KBM-7 (cell line): ENCODE data around the gene MIF4GD.
"Not testable (repeated sequence)": the region's sequence is repeated elsewhere in the genome, so short reads cannot be mapped to it uniquely, and the experiment has no call there.

Source experiments
- DNase-seq: peaks from one replicate; pipeline ENCODE4 v3.0.0-alpha.2; 2015
- in situ Hi-C: fragments of 300-500 bp; cut with MboI; formaldehyde crosslinking; loops from 2 replicates; pipeline ENCODE4 v1.14.3; 2020; ENCODE audit warnings: low sequenced_read_pairs, low pct_unique_long_range_greater_than_20kb, mixed read lengths

MIF4GD gene, protein sequence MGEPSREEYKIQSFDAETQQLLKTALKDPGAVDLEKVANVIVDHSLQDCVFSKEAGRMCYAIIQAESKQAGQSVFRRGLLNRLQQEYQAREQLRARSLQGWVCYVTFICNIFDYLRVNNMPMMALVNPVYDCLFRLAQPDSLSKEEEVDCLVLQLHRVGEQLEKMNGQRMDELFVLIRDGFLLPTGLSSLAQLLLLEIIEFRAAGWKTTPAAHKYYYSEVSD

DNA sequence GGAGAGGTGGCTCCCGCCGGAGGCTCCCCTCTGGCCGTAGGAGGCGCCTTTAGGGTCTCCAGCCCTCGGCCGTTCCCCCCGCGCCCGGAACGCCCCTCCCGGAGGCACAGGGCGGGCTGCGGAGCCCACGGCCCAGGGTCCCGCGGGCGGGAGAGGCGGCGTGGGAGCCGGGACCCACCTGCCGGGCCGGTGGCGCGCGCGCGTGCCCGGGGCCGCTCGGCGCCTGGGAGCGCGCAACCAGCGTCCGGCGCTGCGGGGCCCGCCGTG, at the start of gene MIF4GD:
Gene MIF4GD, minus strand, starts transcription at position 266 of the 267 bp plus-strand sequence. CDS start 1,036 bp downstream, outside the sequence.
- in situ Hi-C loops: no loop called here
- no peak for DNase-seq

DNA sequence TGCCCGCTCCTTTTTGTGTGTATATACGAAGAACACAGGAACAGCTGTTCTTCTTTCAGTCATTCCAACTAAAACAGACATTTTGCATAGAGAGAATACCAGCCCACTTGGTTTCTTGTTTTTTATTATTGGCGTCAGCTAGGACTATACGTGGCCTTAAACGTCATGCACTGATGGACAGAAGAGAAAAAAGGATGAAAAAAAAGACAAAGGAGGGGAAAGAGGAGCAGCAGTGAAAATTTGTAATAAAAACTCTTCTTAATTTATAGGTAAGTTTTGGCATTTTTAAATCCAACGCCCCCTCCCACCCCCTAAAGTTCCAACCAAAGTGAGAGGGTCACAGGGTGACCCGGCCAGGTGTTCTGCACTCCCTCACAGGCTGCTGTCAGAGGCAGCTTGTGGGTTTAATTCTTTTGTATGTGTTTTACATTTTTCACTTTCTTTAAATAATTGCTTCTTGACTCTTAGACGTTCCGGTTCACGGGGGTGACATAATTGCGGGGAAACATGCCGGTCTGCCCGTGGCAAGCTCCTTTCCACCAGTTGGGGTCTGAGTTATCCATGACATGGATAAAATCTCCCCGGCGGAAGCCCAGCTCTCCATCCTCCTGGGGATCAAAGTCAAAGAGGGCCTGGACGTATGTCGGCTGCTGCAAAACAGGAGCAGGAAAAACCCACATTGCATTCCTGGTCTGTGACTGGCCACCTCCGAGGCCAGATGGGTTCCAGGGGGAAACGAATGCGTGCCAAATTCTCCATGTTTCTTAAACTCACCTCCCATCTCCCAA, 49.1 kb upstream of the MIF4GD start:
- in situ Hi-C loops: no loop called here
- DNase-seq: no peak

DNA sequence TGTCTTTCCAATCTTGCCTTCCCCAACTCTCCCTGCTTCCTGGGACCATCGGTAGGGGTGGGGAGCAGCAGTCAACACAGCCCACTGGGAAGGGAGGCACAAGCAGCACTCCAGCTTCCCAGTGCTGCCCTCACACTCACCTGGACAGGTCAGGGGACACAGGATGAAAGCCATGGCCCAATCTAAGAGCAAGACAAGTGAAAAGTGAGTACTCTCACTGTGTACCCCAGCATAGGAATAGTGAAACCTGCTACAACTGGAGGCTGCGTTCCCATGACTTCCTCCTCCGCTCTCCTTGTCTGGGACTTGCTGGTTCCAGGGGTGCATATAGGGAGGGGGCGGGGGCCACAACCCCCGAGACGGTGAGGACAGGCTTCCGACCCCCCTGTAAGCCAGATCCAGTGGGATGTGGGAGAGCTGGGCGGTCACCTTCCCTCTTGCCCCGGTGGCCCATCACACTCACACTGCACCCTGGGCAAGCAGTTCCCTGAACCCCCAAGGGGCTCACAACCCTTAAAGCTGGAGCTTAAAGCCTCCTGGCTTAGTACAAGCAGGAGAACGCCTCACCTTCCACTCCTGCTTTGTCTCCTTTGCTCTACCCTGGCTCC, 47.7 kb upstream of the MIF4GD start:
- no peak for DNase-seq
- in situ Hi-C loops: no loop called here

DNA sequence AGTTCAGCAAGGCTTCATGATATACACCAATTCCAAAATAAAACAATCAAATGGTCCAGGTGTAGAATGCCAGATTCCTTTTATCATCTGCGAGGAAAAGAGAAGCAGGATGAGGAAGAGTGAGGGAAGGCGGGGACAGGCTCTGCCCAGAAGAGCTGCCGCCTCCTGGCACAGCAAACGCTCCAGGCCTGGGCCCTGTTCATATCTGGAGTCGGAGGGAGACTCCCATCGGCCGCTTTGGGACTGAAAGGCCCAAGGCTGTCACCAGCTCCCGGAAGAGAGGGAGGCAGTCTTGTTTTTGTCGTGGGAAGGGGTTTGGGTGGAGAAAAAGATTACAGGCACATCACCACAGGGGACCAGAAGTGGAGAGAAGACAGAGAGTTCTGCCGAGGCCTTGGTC, 47.2 kb upstream of the MIF4GD start:
- in situ Hi-C loops: no loop called here
- DNase-seq: no peak

DNA sequence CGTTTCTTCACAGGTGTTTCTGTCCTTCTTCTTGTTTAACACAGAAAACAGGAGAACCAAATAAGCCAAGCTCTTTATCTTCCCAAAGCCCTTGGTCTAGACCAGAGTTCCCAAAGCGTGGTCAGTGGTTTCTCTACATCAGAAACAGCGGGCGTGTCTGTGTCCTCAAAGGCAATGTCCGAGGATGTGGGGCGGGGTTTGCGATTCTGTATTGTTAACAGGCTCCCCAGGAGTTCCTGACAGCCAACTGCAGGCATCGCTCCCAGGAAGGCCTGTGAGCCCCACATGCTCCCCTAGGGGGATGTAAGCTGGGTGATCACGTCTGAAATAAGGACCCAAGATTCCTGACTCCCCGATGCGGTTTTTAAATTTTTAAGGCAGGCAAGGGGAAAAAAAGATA, 46.6 kb upstream of the MIF4GD start:
- in situ Hi-C loops: no loop called here
- DNase-seq: no peak

DNA sequence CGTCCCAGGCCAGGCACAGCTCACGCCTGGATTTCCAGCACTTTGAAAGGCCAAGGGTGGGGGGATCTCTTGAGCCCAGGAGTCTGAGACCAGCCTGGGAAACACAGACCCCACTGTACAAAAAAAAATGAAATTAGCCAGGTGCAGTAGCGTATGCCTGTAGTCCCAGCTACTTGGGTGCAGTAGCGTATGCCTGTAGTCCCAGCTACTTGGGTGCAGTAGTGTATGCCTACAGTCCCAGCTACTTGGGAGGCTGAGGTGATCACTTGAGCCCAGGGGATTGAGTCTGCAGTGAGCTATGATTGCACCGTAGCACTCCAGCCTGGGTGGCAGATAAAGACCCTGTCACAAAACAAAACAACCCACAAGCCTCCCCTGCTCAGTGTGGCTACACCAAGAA, 45.2 kb upstream of the MIF4GD start:
- in situ Hi-C loops: no loop called here

DNA sequence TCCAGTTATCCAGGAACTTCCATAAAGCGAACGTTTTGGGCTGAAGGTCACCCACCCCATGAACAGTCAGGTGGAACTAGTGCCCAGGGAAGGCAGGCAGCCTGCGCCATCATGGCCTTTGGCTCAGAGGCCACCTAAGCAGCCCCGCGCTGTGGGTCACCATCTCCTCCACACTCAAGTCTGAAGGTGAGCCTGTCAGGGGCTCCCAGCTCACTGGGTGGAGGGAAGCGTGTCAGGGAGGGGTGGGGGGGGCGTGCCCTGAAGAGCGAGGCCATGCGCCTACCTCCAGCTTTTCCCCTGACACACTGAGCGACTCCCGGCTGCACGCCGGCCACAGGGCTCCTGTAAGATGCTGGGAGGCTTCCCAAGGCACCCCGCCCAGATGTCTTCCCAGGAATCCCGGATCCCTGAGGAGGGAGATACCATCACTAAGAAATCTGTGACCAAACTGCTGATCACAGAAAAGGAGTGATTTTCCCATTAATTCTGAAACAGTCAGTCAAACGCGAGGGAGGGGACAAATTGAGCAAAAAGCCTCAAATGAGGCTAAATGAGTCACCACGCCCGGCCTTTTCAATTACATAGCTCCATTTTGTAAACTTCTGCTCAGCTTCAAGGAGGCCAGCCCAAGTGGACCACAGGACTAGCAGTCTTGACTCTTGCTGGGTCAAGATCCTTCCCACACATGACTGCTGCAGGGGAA, 44.7 kb upstream of the MIF4GD start:
- DNase-seq: no peak
- in situ Hi-C loops: no loop called here

More for the DNA sequence above, 45.2 kb upstream of the MIF4GD start:
- no peak for DNase-seq

DNA sequence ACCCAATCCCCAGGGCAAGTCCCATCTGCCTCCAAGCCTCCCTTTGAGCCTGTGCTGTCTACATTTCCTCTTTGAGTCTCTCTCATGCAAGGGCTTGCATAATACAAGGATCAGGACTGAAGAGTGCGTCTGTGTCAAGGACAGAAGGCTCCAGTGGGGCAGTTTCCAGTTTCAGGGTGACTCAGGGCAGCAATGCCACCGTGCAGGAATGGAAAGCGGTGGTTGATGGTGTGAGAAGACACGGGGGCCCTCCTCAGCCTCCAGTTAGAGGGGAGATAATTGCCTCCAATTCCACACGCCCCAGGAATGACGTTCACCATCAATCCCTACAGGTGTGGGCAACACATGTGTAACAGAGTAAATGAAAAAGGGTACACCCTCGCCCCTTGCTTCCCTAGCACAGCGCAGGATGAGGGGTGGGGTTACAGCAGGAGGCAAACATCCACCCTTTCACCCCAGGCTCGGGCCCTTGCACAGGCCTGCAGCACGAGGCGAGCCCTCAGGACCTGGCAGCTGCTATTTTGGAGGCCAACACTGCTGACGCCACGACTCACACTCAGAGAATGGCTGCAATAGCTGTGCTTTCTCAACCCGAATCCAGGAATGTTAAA, 43.0 kb upstream of the MIF4GD start:
- in situ Hi-C loops: no loop called here
- DNase-seq: no peak

DNA sequence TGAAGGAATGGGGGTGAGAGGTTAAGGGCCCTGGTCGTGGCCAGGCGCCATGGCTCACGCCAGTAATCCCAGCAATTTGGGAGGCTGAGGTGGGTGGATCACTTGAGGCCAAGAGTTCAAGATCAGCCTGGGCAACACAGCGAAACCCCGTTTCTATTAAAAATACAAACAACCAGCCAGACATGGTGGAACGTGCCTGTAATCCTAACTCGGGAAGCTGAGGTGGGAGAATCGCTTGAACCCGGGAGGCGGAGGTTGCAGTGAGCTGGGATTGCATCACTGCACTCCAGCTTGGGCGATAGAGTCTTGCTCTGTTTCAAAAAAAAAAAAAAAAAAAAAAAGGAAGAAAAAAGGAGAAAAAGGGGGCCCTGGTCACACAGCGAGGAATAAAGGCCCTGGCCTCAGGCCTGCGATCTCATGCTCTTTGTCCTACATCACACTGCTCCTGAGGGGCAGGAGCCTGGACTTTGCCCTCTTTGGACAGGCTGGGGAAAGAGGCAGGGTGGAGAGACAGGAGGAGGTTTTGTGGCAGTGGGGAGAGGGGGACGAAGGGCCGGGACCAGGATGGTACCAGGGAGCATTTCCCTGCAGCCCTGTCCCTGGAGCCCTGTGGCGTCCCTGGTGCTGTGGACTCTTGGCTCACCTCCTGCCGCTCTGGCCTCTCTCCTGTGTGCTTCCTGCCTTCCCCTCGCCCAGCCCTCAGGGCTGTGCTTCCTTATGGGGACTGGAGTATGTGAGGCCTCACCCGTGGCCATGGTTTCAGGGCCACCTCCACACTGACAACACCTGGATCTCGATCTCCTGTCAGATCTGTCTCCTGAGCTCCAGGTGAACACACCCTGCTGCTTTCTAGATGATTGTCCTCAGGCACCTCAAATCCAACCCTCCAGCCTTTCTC, 38.0 kb upstream of the MIF4GD start:
- no peak for DNase-seq
- in situ Hi-C loops: no loop called here

DNA sequence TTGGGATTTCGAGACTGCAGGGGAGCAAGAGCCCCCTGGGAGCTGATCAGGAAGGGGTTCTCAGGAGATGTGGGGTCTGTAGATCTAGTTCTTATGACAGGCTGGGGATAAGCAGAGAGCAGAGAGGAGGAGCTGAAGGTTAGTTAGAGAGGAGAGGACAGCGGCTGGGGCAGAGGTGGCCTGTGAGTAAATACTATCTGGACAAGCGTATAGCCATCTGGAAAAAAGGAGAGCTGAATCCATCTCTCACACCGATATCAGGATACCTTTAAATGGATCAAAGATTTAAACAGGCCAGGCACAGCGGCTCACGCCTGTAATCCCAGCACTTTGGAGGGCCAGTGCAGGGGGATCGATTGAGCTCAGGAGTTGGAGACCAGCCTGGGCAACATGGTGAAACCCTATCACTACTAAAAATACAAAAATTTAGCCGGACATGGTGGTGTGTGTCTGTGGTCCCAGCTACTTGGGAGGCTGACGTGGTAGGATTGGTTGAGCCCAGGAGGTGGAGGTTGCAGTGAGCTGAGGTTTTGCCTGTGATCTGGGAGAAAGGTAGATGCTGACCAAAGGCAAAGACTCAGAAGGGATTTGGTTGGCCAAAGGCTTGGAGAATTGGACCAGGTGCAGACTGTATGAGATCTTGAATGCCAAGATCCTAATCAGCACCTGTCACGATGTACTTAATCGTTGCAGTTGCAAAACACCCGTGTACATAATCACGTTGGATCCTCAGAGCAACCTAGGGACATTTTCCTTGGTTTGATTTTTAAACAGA, 37.1 kb upstream of the MIF4GD start:
- in situ Hi-C loops: no loop called here
- no peak for DNase-seq

DNA sequence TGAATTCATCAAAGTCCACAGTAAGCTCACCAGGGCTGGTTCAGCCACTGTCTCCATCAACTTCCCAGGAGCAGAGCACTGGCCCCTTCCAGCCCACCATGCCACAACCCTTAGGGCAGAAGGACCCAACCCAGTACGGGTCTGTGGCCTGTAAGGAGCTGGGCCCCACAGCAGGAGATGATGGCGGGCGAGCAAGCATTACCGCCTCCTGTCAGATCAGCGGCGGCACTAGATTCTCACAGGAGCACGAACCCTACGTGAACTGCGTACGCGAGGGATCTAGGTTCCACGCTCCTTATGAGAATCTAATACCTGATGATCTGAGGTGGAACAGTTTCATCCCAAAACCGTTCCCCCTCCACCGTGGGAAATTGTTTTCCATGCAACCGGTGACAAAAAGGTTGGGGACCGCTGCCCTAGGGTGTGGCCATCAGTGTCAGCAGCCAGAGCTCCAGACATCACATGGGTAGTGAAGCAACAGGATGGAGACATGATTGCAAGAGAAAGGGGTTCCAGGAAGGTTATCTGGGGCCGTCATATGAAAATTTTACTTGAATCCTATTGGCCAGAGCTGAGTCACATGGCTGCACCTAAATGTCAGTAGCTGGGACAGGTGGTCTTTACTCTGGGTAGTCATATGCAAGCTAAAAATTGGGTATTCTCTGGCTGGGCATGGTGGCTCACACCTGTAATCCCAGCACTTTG, 30.6 kb upstream of the MIF4GD start:
- in situ Hi-C loops: no loop called here

DNA sequence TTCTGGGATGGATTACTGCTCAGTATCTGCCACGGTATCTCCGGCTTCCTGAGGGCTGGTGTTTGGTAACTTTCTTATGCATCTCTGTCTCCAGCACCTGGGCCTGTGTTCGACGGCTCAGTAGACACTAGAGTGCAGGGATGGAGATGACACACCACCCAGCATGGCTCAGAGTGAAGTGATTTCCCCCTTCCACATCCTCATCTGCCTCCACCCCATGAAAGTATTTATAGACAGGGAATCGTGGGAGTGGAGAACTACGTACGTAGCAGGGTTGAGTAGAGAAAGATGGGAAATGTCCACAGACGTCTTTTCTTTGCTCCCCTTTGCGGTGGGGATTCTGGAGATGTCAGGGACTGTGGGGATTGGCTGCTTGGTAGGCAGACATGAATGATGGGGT, 30.0 kb upstream of the MIF4GD start:
- in situ Hi-C loops: no loop called here
- DNase-seq: no peak

More for the DNA sequence above, 30.6 kb upstream of the MIF4GD start:
- DNase-seq: no peak

DNA sequence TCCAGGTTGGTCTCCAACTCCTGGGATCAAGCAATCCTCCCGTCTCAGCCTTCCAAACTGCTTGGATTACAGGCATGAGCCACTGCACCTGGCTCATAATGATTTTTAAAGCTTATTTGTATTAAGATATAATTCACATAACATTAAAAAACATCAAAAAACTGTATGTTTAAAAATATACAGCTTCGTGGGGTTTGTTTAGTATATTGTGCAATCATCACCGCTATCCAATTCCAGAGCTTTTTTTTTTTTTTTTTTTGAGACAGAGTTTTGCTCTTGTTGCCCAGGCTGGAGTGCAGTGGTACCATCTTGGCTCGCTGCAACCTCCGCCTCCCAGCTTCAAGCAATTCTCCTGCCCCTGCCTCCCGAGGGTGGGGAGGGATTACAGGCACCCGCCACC, 29.2 kb upstream of the MIF4GD start:
- no peak for DNase-seq

DNA sequence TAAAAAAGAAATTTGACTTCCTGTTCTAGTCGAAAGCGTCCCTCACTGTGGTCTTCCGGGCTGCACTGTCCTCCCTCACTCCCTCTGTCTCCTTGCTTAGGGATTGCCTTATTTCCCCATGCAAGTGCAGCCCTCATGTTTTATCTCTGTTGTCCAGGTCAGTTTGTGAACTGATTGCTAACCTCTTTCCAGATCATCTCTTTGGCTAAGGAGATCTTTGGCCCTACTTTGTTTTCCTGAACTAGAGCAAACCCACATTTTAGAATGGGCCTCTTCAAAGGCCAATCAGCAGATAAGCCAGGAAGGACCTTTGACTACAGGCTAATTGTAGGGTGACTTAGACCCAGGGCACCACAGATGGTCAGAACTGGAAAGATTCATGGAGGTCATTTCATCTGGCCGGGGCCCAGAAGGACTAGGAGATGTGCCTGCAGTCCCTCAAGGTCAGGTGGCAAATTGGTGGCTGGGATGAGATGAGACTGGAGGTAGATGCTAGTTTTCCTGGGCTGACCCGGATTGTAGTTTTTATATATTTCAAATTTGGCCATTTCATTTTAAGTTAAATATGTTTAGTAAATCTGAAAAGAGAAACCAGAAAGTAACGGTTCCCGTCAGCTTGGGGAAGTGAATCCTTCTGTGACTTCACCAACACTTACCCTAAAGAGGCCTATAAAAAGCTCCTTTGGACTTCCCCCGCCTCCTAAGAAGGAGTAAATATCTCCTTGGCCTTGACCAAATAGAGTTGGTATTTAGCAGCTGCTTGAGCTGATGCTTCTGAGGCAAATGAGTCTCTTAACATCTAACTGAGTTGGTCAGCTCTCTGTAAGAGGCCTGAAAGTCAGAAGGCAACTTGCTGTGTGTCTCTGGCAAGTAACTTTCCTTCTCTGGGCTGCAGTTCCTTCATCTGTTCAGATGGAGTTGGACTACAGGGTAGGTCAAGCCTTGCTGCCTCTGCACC, 24.4 kb upstream of the MIF4GD start:
- in situ Hi-C loops: no loop called here
- DNase-seq: no peak

More for the DNA sequence above, 29.2 kb upstream of the MIF4GD start:
- in situ Hi-C loops: no loop called here

DNA sequence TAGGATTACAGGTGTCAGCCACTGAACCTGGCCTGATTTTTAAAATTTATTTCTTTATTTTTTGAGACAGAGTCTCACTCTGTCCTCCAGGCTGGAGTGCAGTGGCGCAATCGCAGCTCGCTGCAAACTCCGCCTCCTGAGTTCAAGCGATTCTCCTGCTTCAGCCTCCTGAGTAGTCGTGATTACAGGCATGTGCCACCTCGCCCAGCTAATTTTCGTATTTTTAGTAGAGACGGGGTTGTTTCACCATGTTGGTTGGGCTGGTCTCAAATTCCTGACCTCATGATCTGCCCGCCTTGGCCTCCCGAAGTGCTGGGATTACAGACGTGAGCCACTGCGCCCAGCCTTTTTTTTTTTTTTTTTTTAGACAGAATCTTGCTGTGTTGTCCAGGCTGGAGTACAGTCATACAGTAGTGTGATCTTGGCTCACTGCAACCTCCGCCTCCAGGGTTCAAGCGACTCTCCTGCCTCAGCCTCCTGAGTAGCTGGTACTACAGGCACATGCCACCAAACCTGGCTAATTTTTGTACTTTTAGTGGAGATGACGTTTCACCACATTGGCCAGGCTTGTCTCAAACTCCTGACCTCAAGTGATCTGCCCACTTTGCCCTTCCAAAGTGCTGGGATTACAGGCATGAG, 21.9 kb upstream of the MIF4GD start:
- in situ Hi-C loops, DNase-seq: not testable (repeated sequence)

DNA sequence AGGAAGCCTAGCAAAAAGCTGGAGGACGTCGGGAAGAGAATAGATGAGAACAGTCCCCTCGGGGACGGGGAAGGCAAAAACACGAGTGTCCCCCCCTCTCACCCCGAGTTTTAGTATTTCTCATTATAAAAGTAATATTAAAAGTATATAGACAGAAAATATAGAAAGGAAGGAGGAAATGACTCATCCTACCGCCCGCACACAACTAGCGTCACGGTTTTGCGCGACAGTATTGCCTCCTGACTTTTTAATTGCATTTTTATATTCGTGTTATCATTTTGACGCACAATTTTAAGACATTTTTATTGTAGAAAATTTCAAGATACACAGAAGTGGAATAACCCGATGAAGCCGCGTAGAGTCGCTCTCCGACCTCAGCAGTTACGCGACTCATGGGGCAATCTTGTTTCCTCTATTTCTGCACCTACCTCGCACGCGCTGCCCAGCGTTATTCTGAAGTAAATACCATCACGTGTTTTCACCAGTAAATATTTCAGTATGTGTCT, 18.9 kb upstream of the MIF4GD start:
- in situ Hi-C loops: no loop called here

More for the DNA sequence above, 18.9 kb upstream of the MIF4GD start:
- peak; percentile 86 for DNase-seq
